HepG2 (cell line): ENCODE measurements around the gene SUPT6H. TPM values are rescaled to one million over a fixed set of nuclear protein-coding genes. Genes with fewer than 3 reads are reported as not detected.

Experiments used
- CREB1 ChIP-seq, 2 experiments: fragments of 450-650 bp in 1 of 2; IDR thresholded peaks; 2 replicates each; pipeline ENCODE4 v1.6.1; 2016 to 2017; ENCODE audit warnings: control low read depth in 1 of 2, mild to moderate bottlenecking in 1 of 2, missing compliant biosample characterization in 1 of 2, missing genetic modification characterization in 1 of 2
- CSRNP2 ChIP-seq: sonication (generic); formaldehyde crosslinking; conservative IDR thresholded peaks from 2 replicates; pipeline ENCODE4 v1.8.0; 2022; ENCODE audit warnings: low read depth, missing genetic modification reagents
- GABPA ChIP-seq, 2 experiments: IDR thresholded peaks; 2 replicates each; pipeline ENCODE4 v1.6.1; 2011 to 2016; ENCODE audit warnings: low read depth in 2 of 2, low read length in 1 of 2, missing biosample characterization in 1 of 2, missing genetic modification characterization in 1 of 2
- GATAD2A ChIP-seq: IDR thresholded peaks from 2 replicates; pipeline ENCODE4 v1.6.1; 2016
- HMG20A ChIP-seq: IDR thresholded peaks from 2 replicates; pipeline ENCODE4 v1.6.1; 2016; ENCODE audit warnings: borderline replicate concordance
- KAT2B ChIP-seq: fragments of 150-350 bp; IDR thresholded peaks from 2 replicates; pipeline ENCODE4 v1.6.1; 2014; ENCODE audit warnings: low read depth, low read length, borderline replicate concordance
- KLF6 ChIP-seq: IDR thresholded peaks from 2 replicates; pipeline ENCODE4 v1.8.0; 2016; ENCODE audit warnings: missing biosample characterization, missing genetic modification reagents
- MXI1 ChIP-seq: IDR thresholded peaks from 3 replicates; pipeline ENCODE4 v1.6.1; 2012; ENCODE audit warnings: low read depth, low read length, inconsistent platforms, borderline replicate concordance
- NFKBIZ ChIP-seq: IDR thresholded peaks from 2 replicates; pipeline ENCODE4 v1.6.1; 2018; ENCODE audit warnings: missing genetic modification reagents, missing compliant biosample characterization
- PRPF4 ChIP-seq: fragments of 200-400 bp; formaldehyde crosslinking; IDR thresholded peaks from 2 replicates; pipeline ENCODE4 v1.6.1; 2016; ENCODE audit warnings: low read length, low read depth; ENCODE audit not compliant: poor library complexity, severe bottlenecking
- RBFOX2 ChIP-seq: fragments of 200-400 bp; formaldehyde crosslinking; IDR thresholded peaks from 2 replicates; pipeline ENCODE4 v1.6.1; 2017; ENCODE audit warnings: low read depth, mild to moderate bottlenecking, low read length
- SMARCE1 ChIP-seq: fragments of 450-650 bp; IDR thresholded peaks from 2 replicates; pipeline ENCODE4 v1.6.1; 2017; ENCODE audit warnings: borderline replicate concordance
- SUZ12 ChIP-seq: fragments of 150-350 bp; IDR thresholded peaks from 2 replicates; pipeline ENCODE4 v1.6.1; 2014; ENCODE audit warnings: low read depth, low read length
- THYN1 ChIP-seq: sonication (generic); formaldehyde crosslinking; IDR thresholded peaks from 2 replicates; pipeline ENCODE4 v1.8.1; 2023; ENCODE audit warnings: low read depth, mild to moderate bottlenecking, moderate library complexity, missing genetic modification reagents, borderline replicate concordance
- WIZ ChIP-seq: sonication (generic); formaldehyde crosslinking; IDR thresholded peaks from 2 replicates; pipeline ENCODE4 v1.5.1; 2020; ENCODE audit warnings: mild to moderate bottlenecking, missing genetic modification reagents
- ZBTB38 ChIP-seq: sonication (generic); formaldehyde crosslinking; IDR thresholded peaks from 2 replicates; pipeline ENCODE4 v1.5.1; 2020; ENCODE audit warnings: mild to moderate bottlenecking, missing genetic modification reagents
- ZNF747 ChIP-seq: sonication (generic); formaldehyde crosslinking; IDR thresholded peaks from 2 replicates; pipeline ENCODE4 v1.8.1; 2023; ENCODE audit warnings: missing genetic modification reagents, mild to moderate bottlenecking, borderline replicate concordance
- ZSCAN21 ChIP-seq: sonication (generic); formaldehyde crosslinking; IDR thresholded peaks from 2 replicates; pipeline ENCODE4 v1.8.0; 2022; ENCODE audit warnings: mild to moderate bottlenecking, missing genetic modification reagents, moderate library complexity, borderline replicate concordance
- polyA plus RNA-seq, 8 experiments: library from polyadenylated mRNA; depleted of rRNA in 3 of 8; stranded (reverse) in 7 of 8; unstranded in 1 of 8; fragments of >200 nt; fragmentation: Illumina TruSeq in 4 of 8; extraction: Trizol in 4 of 8; gene quantifications; 2 replicates each; pipeline versions ENCODE4 v1.2.1 to v1.2.3, GENCODE V29; 2011 to 2016; ENCODE audit warnings: low read depth in 4 of 8, missing spikeins in 1 of 8, mixed read lengths in 1 of 8; ENCODE audit not compliant: insufficient read depth in 1 of 8
- total RNA-seq, 5 experiments: library from RNA; depleted of rRNA; stranded (reverse); fragments of >200 nt; fragmentation: Illumina TruSeq; extraction: Trizol; gene quantifications; 2 replicates each; pipeline ENCODE4 v1.2.3, GENCODE V29; 2016; ENCODE audit warnings: low read depth in 1 of 5
- TF ChIP-seq, protein P1 (sequence below): sonication (generic); formaldehyde crosslinking; IDR thresholded peaks from 2 replicates; pipeline ENCODE4 v1.9.0; 2022; ENCODE audit warnings: low read depth, missing genetic modification reagents
- TF ChIP-seq, protein P2 (sequence below): sonication (generic); formaldehyde crosslinking; IDR thresholded peaks from 2 replicates; pipeline ENCODE4 v1.4.0; 2020; ENCODE audit warnings: missing genetic modification reagents

Gene SUPT6H
- total and polyA plus RNA-seq, 2 of the 13 experiments (the other 11 are each of a cell fraction or from before 2014, with no cell fraction given), result 32.7 to 39.9 TPM

- TF ChIP-seq NFKBIZ (peak; percentile 39; the same call in 1 of the 2 replicates), GABPA (IDR thresholded peaks at IDR 0.05; ENCODE audit: low read depth, low read length) (no peak), GABPA (CRISPR knock-in tag; IDR thresholded peaks at IDR 0.05; ENCODE audit: low read depth) (peak; percentile 55), ZNF747 (CRISPR knock-in tag) (peak; percentile 88; the same call in 1 of the 2 replicates), RBFOX2 (no peak), SMARCE1 (no peak), GATAD2A (peak; percentile 96), KAT2B (no peak), ZBTB38 (peak; percentile 79), KLF6 (0 out of 2 replicates have a peak, but pooled peaks have one; percentile 26), SUZ12 (no peak), CSRNP2 (CRISPR knock-in tag) (no peak), CREB1 (IDR thresholded peaks at IDR 0.05) (0 out of 2 replicates have a peak, but pooled peaks have one; percentile 3), CREB1 (CRISPR knock-in tag; IDR thresholded peaks at IDR 0.05) (peak; percentile 57; the same call in 1 of the 2 replicates), MXI1 (peak; percentile 95; the same call in 2 of the 3 replicates), HMG20A (CRISPR knock-in tag) (peak; percentile 79; the same call in 1 of the 2 replicates), PRPF4 (peak; percentile 47), THYN1 (CRISPR knock-in tag) (no peak), WIZ (CRISPR knock-in tag) (no peak), ZSCAN21 (peak; percentile 84; the same call in 1 of the 2 replicates)
- TF ChIP-seq, protein P1, sequence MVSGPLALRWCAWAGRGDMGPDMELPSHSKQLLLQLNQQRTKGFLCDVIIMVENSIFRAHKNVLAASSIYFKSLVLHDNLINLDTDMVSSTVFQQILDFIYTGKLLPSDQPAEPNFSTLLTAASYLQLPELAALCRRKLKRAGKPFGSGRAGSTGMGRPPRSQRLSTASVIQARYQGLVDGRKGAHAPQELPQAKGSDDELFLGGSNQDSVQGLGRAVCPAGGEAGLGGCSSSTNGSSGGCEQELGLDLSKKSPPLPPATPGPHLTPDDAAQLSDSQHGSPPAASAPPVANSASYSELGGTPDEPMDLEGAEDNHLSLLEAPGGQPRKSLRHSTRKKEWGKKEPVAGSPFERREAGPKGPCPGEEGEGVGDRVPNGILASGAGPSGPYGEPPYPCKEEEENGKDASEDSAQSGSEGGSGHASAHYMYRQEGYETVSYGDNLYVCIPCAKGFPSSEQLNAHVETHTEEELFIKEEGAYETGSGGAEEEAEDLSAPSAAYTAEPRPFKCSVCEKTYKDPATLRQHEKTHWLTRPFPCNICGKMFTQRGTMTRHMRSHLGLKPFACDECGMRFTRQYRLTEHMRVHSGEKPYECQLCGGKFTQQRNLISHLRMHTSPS (CRISPR knock-in tag), result peak; percentile 44; the same call in 1 of the 2 replicates
- TF ChIP-seq, protein P2, sequence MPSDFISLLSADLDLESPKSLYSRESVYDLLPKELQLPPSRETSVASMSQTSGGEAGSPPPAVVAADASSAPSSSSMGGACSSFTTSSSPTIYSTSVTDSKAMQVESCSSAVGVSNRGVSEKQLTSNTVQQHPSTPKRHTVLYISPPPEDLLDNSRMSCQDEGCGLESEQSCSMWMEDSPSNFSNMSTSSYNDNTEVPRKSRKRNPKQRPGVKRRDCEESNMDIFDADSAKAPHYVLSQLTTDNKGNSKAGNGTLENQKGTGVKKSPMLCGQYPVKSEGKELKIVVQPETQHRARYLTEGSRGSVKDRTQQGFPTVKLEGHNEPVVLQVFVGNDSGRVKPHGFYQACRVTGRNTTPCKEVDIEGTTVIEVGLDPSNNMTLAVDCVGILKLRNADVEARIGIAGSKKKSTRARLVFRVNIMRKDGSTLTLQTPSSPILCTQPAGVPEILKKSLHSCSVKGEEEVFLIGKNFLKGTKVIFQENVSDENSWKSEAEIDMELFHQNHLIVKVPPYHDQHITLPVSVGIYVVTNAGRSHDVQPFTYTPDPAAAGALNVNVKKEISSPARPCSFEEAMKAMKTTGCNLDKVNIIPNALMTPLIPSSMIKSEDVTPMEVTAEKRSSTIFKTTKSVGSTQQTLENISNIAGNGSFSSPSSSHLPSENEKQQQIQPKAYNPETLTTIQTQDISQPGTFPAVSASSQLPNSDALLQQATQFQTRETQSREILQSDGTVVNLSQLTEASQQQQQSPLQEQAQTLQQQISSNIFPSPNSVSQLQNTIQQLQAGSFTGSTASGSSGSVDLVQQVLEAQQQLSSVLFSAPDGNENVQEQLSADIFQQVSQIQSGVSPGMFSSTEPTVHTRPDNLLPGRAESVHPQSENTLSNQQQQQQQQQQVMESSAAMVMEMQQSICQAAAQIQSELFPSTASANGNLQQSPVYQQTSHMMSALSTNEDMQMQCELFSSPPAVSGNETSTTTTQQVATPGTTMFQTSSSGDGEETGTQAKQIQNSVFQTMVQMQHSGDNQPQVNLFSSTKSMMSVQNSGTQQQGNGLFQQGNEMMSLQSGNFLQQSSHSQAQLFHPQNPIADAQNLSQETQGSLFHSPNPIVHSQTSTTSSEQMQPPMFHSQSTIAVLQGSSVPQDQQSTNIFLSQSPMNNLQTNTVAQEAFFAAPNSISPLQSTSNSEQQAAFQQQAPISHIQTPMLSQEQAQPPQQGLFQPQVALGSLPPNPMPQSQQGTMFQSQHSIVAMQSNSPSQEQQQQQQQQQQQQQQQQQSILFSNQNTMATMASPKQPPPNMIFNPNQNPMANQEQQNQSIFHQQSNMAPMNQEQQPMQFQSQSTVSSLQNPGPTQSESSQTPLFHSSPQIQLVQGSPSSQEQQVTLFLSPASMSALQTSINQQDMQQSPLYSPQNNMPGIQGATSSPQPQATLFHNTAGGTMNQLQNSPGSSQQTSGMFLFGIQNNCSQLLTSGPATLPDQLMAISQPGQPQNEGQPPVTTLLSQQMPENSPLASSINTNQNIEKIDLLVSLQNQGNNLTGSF, result no peak
Observed at GRCh38 chr17:28698253-28698941, 36.4 kb downstream of the SUPT6H start (continued).
